OCI-LY3 (cell line): ENCODE measurements around the gene STYXL1.

ENCODE experiments used
- H2AFZ ChIP-seq: fragments of 200-600, 300-600 bp; shearing (Covaris generic); 2 replicates; pipeline ENCODE4 v1.6.0; 2014; ENCODE audit warnings: antibody characterized with exemption, low read depth, low read length
- H3K27ac ChIP-seq: fragments of 200-600, 300-600 bp; sonication (generic); 2 replicates; pipeline ENCODE4 v1.5.1; 2014; ENCODE audit warnings: mild to moderate bottlenecking, low read length, moderate library complexity, mixed read lengths
- H3K27me3 ChIP-seq: fragments of 200-600, 300-600 bp; sonication (generic); 2 replicates; pipeline ENCODE4 v1.6.1; 2014; ENCODE audit warnings: low read depth, low read length, mixed read lengths
- H3K36me3 ChIP-seq: fragments of 200-600, 300-600 bp; sonication (generic); replicated peaks from 2 replicates; pipeline ENCODE3; 2014; ENCODE audit warnings: low read depth, low read length, mixed read lengths
- H3K4me1 ChIP-seq: fragments of 300-600, 200-600 bp; sonication (generic); 2 replicates; pipeline ENCODE4 v1.6.1; 2014; ENCODE audit warnings: low read length, mixed read lengths
- H3K4me2 ChIP-seq: fragments of 200-600, 300-600 bp; sonication (generic); 2 replicates; pipeline ENCODE4 v1.6.1; 2014; ENCODE audit warnings: low read length, mixed read lengths
- H3K4me3 ChIP-seq: fragments of 300-600, 200-600 bp; sonication (generic); 2 replicates; pipeline ENCODE4 v1.5.1; 2014; ENCODE audit warnings: antibody characterized with exemption, mild to moderate bottlenecking, low read length, moderate library complexity
- H3K79me2 ChIP-seq: fragments of 300-600, 200-600 bp; shearing (Covaris generic); 2 replicates; pipeline ENCODE4 v1.6.1; 2014; ENCODE audit warnings: mild to moderate bottlenecking, low read length, mixed read lengths
- H3K9ac ChIP-seq: fragments of 300-600, 200-600 bp; shearing (Covaris generic); 2 replicates; pipeline ENCODE4 v1.6.0; 2014; ENCODE audit warnings: mild to moderate bottlenecking, low read length, moderate library complexity
- H3K9me3 ChIP-seq: fragments of 200-600, 300-600 bp; shearing (Covaris generic); 2 replicates; pipeline ENCODE4 v1.6.1; 2014; ENCODE audit warnings: low read length, mixed read lengths; ENCODE audit not compliant: insufficient read depth
- H4K20me1 ChIP-seq: fragments of 200-600, 300-600 bp; sonication (generic); 2 replicates; pipeline ENCODE4 v1.6.1; 2016; ENCODE audit warnings: low read length, mixed read lengths; ENCODE audit not compliant: insufficient read depth
- CTCF ChIP-seq: fragments of 200-600, 300-600 bp; sonication (generic); IDR thresholded peaks from 2 replicates; pipeline ENCODE4 v1.5.1; 2014; ENCODE audit warnings: antibody characterized with exemption, low read length, low read depth
- EZH2phosphoT487 ChIP-seq: fragments of 200-600 bp; shearing (Covaris generic); IDR thresholded peaks from 2 replicates; pipeline ENCODE4 v1.6.1; 2018; ENCODE audit warnings: antibody characterized with exemption, mixed run types, low read depth

Gene STYXL1

GRCh38 chr7:76003351-76003750 is 44.4 kb downstream of the STYXL1 start:
- no peak overlapping the region for H3K4me2 ChIP-seq
- no peaks in the 10 kb centered on the region for H3K27me3 ChIP-seq
- H3K4me3 ChIP-seq: no peak overlapping the region
- H4K20me1 ChIP-seq: no peaks in the 10 kb centered on the region
- H2AFZ ChIP-seq: no peak overlapping the region
- no peaks in the 10 kb centered on the region for H3K9me3 ChIP-seq
- no peak overlapping the region for H3K9ac ChIP-seq
- no peaks in the 10 kb centered on the region for H3K79me2 ChIP-seq
- H3K36me3 ChIP-seq: no peaks in the 10 kb centered on the region
- H3K4me1 ChIP-seq: peaks cover 5% of the 10 kb centered on the region
- TF ChIP-seq CTCF (no peak), EZH2phosphoT487 (no peak)
- no peak overlapping the region for H3K27ac ChIP-seq

GRCh38 chr7:76002822-76003221 is 45.0 kb downstream of the STYXL1 start:
- Histone ChIP-seq H3K27ac (no peak overlapping the region), H3K4me2 (no peak overlapping the region), H3K9me3 (no peaks in the 10 kb centered on the region), H3K4me3 (no peak overlapping the region), H3K36me3 (no peaks in the 10 kb centered on the region), H3K4me1 (no peaks in the 10 kb centered on the region; the same call in 1 of the 2 replicates), H3K27me3 (no peaks in the 10 kb centered on the region), H4K20me1 (no peaks in the 10 kb centered on the region), H2AFZ (no peak overlapping the region), H3K9ac (no peak overlapping the region), H3K79me2 (no peaks in the 10 kb centered on the region)
- TF ChIP-seq EZH2phosphoT487 (no peak), CTCF (no peak)

GRCh38 chr7:76002139-76002538 is 45.7 kb downstream of the STYXL1 start:
- H3K4me3 ChIP-seq: no peak overlapping the region
- TF ChIP-seq EZH2phosphoT487 (no peak), CTCF (no peak)
- no peaks in the 10 kb centered on the region for H3K4me1 ChIP-seq
- H3K36me3 ChIP-seq: no peaks in the 10 kb centered on the region
- H2AFZ ChIP-seq: no peak overlapping the region
- H3K9me3 ChIP-seq: no peaks in the 10 kb centered on the region
- H3K27ac ChIP-seq: no peak overlapping the region
- H3K4me2 ChIP-seq: no peak overlapping the region
- no peaks in the 10 kb centered on the region for H4K20me1 ChIP-seq
- no peak overlapping the region for H3K9ac ChIP-seq
- H3K79me2 ChIP-seq: no peaks in the 10 kb centered on the region
- no peaks in the 10 kb centered on the region for H3K27me3 ChIP-seq

- H3K9me3 ChIP-seq: no peaks in the 10 kb centered on the region
- no peak overlapping the region for H3K4me2 ChIP-seq
- no peaks in the 10 kb centered on the region for H3K79me2 ChIP-seq
- no peak overlapping the region for H2AFZ ChIP-seq
- TF ChIP-seq CTCF (no peak), EZH2phosphoT487 (no peak)
- no peak overlapping the region for H3K27ac ChIP-seq
- H3K9ac ChIP-seq: no peak overlapping the region
- H3K36me3 ChIP-seq: no peaks in the 10 kb centered on the region
- H3K4me1 ChIP-seq: no peaks in the 10 kb centered on the region
- H4K20me1 ChIP-seq: no peaks in the 10 kb centered on the region
- H3K27me3 ChIP-seq: no peaks in the 10 kb centered on the region
- no peak overlapping the region for H3K4me3 ChIP-seq
These were observed 47.2 kb downstream of the STYXL1 start for GRCh38 chr7:76000566-76000965.
